A673 (cell line): ENCODE results near the gene AGTPBP1.

Experiments
- CTCF ChIP-seq: fragments of 300-800, 200-600 bp; sonication (generic); conservative IDR thresholded peaks from 2 replicates; pipeline ENCODE4 v1.5.1; 2017; ENCODE audit warnings: low read depth, mild to moderate bottlenecking, antibody characterized with exemption, low read length, moderate library complexity, mixed read lengths
- EZH2 ChIP-seq: fragments of 200-600 bp; sonication (generic); IDR thresholded peaks from 2 replicates; pipeline ENCODE4 v1.6.1; 2017; ENCODE audit warnings: borderline replicate concordance, low read depth, mild to moderate bottlenecking, mixed read lengths, antibody characterized with exemption, low read length; ENCODE audit not compliant: poor library complexity, severe bottlenecking

- TF ChIP-seq CTCF (no peak), EZH2 (no peak)
Observed at GRCh38 chr9:85639675-85640186, 102.0 kb downstream of the AGTPBP1 start.
